H1 (cell line): ENCODE measurements around the gene FCN2. TPM values are rescaled to one million over a fixed set of nuclear protein-coding genes. Genes with fewer than 3 reads are reported as not detected.

Source experiments
- BACH1 ChIP-seq: IDR thresholded peaks from 2 replicates; pipeline ENCODE4 v1.6.1; 2012; ENCODE audit warnings: low read length, improper control_type of control experiment
- CTCF ChIP-seq, 3 experiments: IDR thresholded peaks; 1 replicate in 2 of 3; 2 replicates in 1 of 3; pipeline versions ENCODE4 v1.5.1 to v1.6.1; 2011; ENCODE audit warnings: low read length in 3 of 3, mild to moderate bottlenecking in 3 of 3, inconsistent platforms in 2 of 3, low read depth in 1 of 3, moderate library complexity in 1 of 3; ENCODE audit not compliant: insufficient read depth in 1 of 3; ENCODE audit errors: control extremely low read depth in 1 of 3
- NRF1 ChIP-seq: IDR thresholded peaks from 2 replicates; pipeline ENCODE4 v1.6.1; 2011; ENCODE audit warnings: mild to moderate bottlenecking, low read depth, low read length, improper control_type of control experiment
- RNF2 ChIP-seq: fragments of 200-900, 300-1000 bp; sonication (generic); IDR thresholded peaks from 2 replicates; pipeline ENCODE4 v1.7.1; 2016; ENCODE audit warnings: borderline replicate concordance, low read depth, mild to moderate bottlenecking, antibody characterized with exemption, low read length; ENCODE audit not compliant: poor library complexity, severe bottlenecking; ENCODE audit errors: missing control alignments
- polyA plus RNA-seq, 7 experiments: library from polyadenylated mRNA; depleted of rRNA in 3 of 7; stranded (reverse) in 5 of 7; unstranded in 2 of 7; fragments of >200 nt in 5 of 7; fragments of 200-250 nt in 2 of 7; gene quantifications; 1 replicate in 5 of 7; 2 replicates in 1 of 7; 4 replicates in 1 of 7; pipeline versions ENCODE4 v1.2.1 to v1.2.3, GENCODE V29; 2011 to 2013; ENCODE audit warnings: missing spikeins in 2 of 7, mixed read lengths in 2 of 7
- total RNA-seq: library from RNA; stranded (reverse); fragmentation: NEBNext Ultra II Directional; extraction: Animal tissue kit (Norgen Biotek cat#: 25700); gene quantifications from 2 replicates; pipeline ENCODE4 v1.2.1, GENCODE V29; 2021

The FCN2 gene
- total and polyA plus RNA-seq, 2 of the 8 experiments (the other 6 are each of a cell fraction or from before 2014, with no cell fraction given), result not detected

GRCh38 chr9:134890155-134890495 lies 9.5 kb downstream of the FCN2 start (continued):
- TF ChIP-seq CTCF (IDR thresholded peaks at IDR 0.05; ENCODE audit: control extremely low read depth in 1 of 3, insufficient read depth in 1 of 3, low read depth in 1 of 3, low read length in 3 of 3) (no peak), BACH1 (no peak), NRF1 (no peak), RNF2 (no peak)
